VCaP (cell line): Measurements from ENCODE around the gene LAMA4.

ENCODE experiments used
- H3K27ac ChIP-seq: fragments of 450-650 bp; 2 replicates; pipeline ENCODE4 v1.5.1; 2017
- CTCF ChIP-seq: fragments of 450-650 bp; conservative IDR thresholded peaks from 2 replicates; pipeline ENCODE4 v1.5.1; 2017; ENCODE audit warnings: mild to moderate bottlenecking, moderate library complexity

LAMA4 gene

GRCh38 chr6:112233847-112234246 lies 20.5 kb downstream of the LAMA4 start:
- H3K27ac ChIP-seq: no peak overlapping the region
- no peak for TF ChIP-seq CTCF

- no peak for TF ChIP-seq CTCF
- no peak overlapping the region for H3K27ac ChIP-seq
These were observed 21.5 kb downstream of the LAMA4 start for GRCh38 chr6:112232845-112233256.

GRCh38 chr6:112231594-112232060 lies 22.7 kb downstream of the LAMA4 start:
- no peak for TF ChIP-seq CTCF
- peak overlapping the region; percentile 26; the same call in 1 of the 2 replicates for H3K27ac ChIP-seq

GRCh38 chr6:112231164-112231563 lies 23.2 kb downstream of the LAMA4 start:
- no peak for TF ChIP-seq CTCF
- H3K27ac ChIP-seq: peak overlapping the region; percentile 26; the same call in 1 of the 2 replicates

- no peak for TF ChIP-seq CTCF
- H3K27ac ChIP-seq: no peak overlapping the region
These were observed 25.7 kb downstream of the LAMA4 start for GRCh38 chr6:112228480-112229332.

- no peak overlapping the region for H3K27ac ChIP-seq
- no peak for TF ChIP-seq CTCF
These were observed 26.4 kb downstream of the LAMA4 start for GRCh38 chr6:112227992-112228391.

- TF ChIP-seq CTCF: no peak
These were observed 27.0 kb downstream of the LAMA4 start for GRCh38 chr6:112227411-112227810.

More at GRCh38 chr6:112227411-112227810, 27.0 kb downstream of the LAMA4 start:
- H3K27ac ChIP-seq: no peak overlapping the region
